Activated naive CD4-positive, alpha-beta T cell treated with Interleukin-2 at 50 U/mL for 16 hours (primary cell): ENCODE data around the gene HESX1.
A peak's percentile ranks its signal among the peaks of the same experiment; 100 is the strongest.

Experiments used
- DNase-seq: peaks from one replicate; pipeline ENCODE4 v3.0.0-alpha.2; 2020

HESX1 gene

DNA sequence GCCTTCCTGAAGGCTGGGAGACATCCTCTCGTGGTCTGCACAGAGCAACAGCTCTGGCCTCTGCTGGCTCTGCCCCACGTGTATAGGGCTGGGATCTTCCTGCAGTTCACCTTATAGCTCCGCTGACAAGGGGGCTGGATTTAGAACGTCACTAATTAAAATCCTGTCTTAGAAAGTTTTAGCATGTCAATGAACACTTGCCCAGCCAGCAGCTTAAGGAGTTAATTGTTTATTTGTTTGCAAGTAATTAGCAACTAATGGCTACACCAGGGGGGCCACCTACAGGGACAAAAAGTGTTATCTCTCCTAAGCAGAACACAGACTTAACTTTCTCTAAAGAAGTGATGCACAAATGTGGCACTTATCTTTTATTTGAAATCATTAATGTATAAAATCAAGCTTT, at the start of gene HESX1:
Gene HESX1 (minus strand): TSS at position 84 of the 403 bp plus-strand sequence. CDS start 60 bp downstream, at position 24.
- no peak for DNase-seq

DNA sequence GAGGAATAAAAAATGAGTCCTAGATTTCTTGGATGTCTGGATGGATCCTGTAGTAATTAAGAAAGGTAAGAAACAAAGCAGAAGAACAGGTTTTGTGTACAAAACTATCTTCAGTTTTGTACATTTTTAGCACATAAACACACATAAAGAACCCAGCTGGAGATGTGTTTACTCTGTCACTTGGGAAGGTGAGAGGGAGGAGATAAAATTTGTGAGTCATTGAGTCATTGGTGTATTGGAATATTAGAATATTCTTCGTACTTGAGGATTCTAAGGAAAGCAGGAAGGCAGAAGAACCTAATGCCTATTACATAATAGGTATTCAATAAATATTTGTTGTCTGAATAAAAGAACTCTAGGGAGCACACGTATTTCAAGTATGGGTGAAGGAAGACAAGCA, 45.2 kb upstream of the HESX1 start:
- no peak for DNase-seq

- no peak for DNase-seq
Observed at GRCh38 chr3:57234613-57235575, 35.1 kb upstream of the HESX1 start.

DNA sequence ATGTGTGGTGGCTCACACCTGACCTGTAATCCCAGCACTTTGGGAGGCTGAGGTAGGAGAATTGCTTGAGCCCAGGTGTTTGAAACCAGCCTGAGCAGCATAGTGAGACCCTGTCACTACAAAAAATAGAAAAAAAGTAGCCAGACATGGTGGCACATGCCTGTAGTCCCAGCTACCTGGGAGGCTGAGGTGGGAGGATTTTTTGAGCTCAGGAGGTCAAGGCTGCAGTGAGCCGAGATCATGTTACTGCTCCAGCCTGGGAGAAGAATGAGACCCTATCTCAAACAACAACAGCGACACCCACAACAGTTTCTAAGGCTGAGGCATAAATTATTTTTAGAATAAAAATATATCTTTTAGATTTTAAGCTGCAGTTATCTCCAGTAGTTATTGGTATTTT, 34.0 kb upstream of the HESX1 start:
- no peak for DNase-seq

DNA sequence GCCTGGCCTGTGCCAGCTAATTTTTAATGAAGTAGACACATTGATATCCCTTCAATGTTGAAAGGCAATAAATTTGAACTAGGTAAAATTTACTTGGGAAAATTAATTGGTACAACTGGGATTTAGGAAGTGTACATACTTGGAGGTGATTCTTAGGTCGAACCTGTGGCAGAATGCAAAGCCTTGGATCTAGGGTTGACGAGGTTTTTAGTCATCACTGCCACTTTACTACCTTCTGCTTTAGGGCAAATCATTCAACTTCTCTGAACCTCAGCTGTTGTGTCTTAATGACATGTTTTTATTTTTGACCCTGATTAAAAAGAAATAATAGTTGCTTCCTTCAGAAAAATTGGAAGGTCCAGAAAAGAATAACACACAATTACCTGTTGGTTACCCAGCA, 30.2 kb upstream of the HESX1 start:
- no peak for DNase-seq

GRCh38 chr3:57227930-57228751, 28.4 kb upstream of the HESX1 start:
- DNase-seq: peak; percentile 45

- DNase-seq: peak; percentile 90
Observed at GRCh38 chr3:57227204-57227929, 27.6 kb upstream of the HESX1 start, which contains the start of gene APPL1. Gene APPL1 (plus strand): TSS chr3:57227729. CDS start chr3:57227884, 155 bp downstream.

DNA sequence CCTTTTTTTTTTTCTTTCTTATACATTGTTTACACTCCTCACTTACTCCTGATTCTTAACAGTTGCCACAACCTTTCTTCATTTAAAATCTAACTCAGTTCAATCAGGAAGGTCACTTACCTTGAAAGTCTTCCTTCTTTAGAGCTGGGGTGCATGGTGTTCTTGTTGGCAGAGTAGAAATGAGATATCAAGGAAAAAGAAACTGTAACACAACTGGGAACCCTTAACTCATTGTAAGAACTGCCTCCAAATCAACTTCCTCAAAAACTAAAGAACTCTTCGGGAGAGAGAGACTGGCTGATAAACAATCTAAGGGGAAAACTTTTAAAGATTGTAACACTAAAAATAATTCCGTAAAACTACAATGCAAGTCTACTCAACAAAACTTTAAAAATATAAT, 26.4 kb upstream of the HESX1 start:
- DNase-seq: no peak

DNA sequence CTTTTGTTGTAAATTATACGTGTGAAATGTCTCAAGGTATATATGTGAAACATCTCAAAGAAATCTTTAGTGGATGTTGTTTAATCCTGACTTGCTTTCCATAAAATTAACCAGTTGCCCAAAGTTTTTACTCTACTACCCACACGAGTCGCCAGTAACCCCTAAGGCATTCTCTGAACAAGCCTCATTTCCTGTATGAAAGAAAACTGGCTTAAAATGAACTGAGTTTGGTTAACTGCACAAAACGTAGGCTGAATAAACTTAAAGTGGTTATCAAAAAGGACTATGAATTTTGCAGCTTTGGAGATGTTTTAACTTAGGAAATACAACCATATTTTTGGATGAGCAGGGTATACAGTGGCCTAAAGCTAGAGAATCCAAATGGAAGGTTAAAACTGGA, 25.1 kb upstream of the HESX1 start:
- DNase-seq: no peak

GRCh38 chr3:57221883-57222282, 22.1 kb upstream of the HESX1 start:
- DNase-seq: no peak

DNA sequence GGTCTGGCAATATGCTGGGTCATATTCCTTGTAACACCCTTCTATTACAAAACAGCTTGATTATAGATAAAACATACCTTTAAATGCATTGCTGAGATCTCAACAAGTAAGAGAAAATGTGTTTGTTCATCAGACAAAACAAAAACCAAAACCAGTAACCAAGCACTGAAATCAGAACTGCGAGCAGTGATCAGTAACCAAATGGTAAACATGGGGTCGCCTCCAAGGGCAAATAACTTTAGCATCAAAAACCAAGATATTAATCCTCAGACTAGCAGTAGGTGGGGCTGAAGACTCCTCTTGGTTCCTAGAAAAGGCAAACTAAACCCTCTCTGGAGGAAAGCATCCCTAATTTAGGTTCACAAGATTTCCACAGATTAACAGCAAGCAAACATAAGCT, 6.6 kb upstream of the HESX1 start:
- DNase-seq: no peak

DNA sequence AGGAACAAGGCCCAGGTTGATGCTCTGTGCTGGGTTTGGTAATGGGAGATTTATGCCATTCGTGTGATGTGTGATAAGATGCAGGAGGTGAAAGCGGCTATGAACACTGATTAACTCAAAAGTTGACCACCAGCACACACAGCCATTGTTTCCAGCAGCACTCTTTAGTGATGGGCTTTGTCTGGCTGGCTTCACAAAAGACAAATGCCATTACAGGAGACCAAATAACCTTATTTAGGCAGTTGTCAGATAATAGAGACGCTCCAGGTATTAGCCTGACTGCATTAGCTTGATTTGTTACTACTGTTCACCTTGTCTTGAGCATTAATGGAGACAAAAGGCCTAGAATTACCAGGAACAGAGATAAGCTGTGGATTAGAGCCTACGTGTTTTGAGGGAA, 5.1 kb downstream of the HESX1 start:
- DNase-seq: no peak

DNA sequence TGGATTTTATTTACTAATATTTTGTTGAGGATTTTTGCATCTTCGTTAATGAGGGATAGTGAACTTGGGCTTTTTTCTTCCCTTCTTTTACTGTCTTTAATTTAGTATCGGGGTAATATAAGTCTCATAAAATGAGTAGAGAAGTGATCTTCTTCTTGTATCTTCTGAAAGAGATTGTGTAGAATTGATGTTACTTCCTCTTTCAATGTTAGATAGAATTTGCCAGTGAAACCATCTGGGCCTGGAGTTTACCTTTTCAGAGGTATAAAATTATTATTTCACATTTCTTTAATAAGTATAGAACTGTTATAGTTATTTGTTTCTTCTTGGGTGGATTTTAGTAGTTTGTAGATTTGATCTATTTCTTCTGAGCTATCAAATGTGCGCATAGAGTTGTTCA, 7.8 kb downstream of the HESX1 start:
- DNase-seq: no peak

DNA sequence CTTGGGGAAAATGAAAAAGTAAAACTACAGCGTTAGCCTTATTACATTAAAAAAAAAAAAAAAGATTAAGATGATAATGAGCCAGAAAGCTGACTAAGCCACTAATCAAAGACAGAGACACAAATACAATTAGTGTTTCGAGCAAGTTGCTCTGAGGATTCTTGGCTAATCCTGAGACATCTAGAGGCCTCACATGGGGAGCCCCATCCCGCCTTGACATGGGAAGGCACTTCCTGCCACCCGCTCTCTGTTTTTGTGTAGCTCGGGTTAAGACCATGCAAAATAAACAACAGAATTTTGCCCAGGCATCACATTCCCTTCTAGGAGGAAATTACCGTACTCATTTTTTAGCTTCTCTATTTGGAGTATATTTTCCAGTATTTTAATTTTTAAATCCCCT, 15.3 kb downstream of the HESX1 start:
- no peak for DNase-seq

- no peak for DNase-seq
Observed at GRCh38 chr3:57179580-57180410, 20.0 kb downstream of the HESX1 start.

- DNase-seq: no peak
Observed at GRCh38 chr3:57176045-57176444, 23.7 kb downstream of the HESX1 start.

- DNase-seq: no peak
Observed at GRCh38 chr3:57173687-57174086, 26.1 kb downstream of the HESX1 start.

DNA sequence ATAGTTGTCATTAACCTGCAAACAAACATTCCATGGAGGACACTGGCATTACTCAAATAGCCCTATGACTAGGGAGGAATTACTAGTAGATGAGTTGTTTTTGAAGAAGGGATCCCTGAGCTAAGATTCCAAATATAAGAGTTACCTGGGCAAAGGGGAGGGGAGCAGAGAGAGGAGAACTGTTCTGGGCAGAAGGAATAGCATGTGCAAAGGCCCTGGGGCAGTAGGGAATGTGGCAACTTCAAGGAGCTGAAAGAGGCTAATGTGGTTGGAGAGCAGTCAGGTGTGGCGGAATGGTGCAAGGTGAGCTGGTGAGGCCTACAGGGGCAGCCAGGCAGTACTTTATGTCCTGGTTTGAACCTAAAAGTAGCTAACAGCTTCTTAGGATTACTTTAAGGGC, 28.8 kb downstream of the HESX1 start:
- DNase-seq: no peak

DNA sequence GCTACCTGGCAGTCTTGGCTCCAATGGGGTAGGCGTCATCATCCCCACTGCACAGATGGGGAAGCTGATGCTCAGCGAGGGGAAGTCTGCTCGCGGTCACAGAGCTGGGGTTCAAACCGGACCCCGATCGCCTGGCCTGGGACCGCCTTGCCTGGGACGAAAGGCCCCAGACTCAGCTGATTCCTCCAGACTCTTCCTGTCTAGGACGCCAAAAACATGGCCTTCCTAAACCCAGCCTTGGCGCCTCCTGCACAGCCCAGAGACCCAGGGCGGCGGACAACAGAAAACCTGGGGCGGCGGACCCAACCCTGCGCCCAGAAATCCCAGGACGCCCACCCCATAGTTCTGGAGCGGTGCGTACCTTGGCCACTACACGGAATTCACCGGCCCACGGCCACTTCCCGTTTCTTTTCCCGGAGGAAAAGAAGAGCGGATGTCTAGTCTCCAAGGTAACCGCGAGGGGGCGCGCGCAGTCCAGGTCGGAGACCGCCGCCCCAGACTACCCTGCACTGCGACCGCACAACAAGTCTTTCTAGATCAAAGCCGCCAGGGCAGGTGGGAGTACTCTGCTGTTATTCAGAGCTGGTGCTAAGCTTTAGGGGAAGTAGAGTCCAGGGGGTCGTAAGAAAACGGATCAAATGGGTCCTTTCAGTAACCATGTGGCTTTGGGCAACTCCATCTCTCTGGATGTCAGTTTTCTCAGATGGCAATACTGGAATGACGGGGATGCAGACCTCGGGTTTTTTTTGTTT, 29.7 kb downstream of the HESX1 start:
- peak; percentile 63 for DNase-seq

GRCh38 chr3:57169108-57169507, 30.7 kb downstream of the HESX1 start:
- DNase-seq: no peak

DNA sequence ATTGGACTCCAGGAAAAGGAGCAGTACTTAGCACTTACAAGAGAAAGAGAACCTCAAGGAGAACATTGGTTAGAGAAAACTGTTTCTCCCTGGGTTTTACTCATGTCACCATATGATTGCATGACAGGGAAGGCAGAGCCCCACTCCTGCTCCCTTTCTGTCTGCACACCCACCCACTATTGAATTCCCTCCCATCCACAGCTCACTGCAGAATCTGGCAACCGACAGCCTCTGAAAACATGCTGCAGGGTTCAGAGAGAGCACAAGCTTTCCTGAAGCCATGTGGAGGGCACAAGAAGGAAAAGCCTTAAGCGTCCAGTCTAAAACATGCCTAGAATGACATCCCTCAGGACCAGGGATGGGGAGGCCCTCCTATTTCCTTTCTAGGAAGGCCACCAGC, 31.6 kb downstream of the HESX1 start:
- DNase-seq: no peak
